ENCODE data around the gene PDSS1. TPM values are rescaled to one million over a fixed set of nuclear protein-coding genes. Genes with fewer than 3 reads are reported as not detected.

PDSS1 gene
- polyA plus RNA-seq, 3 donors, result 12.1 to 13.1 (median 12.6) TPM

DNA sequence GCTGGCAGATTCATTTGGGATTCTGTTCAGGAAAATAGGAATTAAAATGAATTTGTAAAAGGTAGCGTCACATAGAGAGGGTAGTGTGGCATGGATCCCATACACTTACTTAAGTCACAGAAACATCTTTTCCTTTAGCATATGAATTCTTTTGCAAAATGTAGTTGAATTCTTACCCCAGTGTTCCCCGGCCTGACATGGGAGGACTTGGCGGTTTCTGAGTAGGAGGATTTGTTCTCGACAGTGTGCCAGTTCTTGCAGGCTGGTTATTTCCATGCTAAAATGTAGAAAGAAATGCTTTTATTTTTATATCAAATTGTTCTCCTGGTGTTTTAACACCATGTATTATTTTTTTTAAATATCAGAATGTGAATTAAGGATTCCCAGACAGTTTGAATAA lies 72.6 kb downstream of the PDSS1 start:
- Mint-ChIP-seq H3K27me3 (ENCODE audit: low read depth in 3 of 3) (peaks cover 0 to 3% (median 0%) of the 10 kb centered on the region in 3 donors), H3K4me1 (no peaks in the 10 kb centered on the region)

DNA sequence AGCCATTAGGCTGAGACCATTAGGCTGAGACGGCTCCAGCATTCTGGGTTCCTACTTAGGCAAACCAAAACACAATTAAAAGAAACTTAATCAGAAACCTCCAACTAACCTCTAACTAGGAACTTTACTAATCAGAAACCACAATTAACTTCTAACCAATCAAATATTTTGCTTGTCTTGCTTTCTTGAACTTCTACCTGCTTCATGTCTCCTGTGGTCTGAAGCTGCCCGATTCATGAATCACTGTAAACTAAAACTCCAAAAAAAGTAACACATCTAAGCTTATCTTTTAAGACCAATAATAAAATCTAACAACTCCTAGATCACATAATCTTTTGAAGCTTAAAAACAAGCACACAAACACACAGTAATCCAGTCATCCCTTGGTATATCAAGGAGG lies 76.1 kb downstream of the PDSS1 start:
- DNase-seq, result no peak
- no peak overlapping the region for H2AFZ ChIP-seq (ENCODE audit: insufficient read depth, low read depth, low read length, poor library complexity, severe bottlenecking)
- peaks cover 8 to 38% of the 10 kb centered on the region in 2 donors for H3K36me3 ChIP-seq (replicated peaks in 1 of 2; ENCODE audit: control insufficient read depth in 1 of 2, insufficient read depth in 2 of 2, low read length in 2 of 2)
- Mint-ChIP-seq H3K4me3 (no peak overlapping the region), H3K4me1 (no peaks in the 10 kb centered on the region), H3K9me3 (no peaks in the 10 kb centered on the region), H3K27ac (peak overlapping the region in 2 of 7 donors; percentile 7 to 19), H3K27me3 (ENCODE audit: low read depth in 3 of 3) (peaks cover 0 to 2% (median 0%) of the 10 kb centered on the region in 3 donors), H3K36me3 (peaks cover 22 to 36% of the 10 kb centered on the region in 2 donors)
- intact Hi-C loops (cut with micrococcal nuclease), result no loop called here
- no peak overlapping the region for H3K27ac ChIP-seq (ENCODE audit: low read depth in 1 of 2, low read length in 2 of 2)
- TF ChIP-seq, protein P1, sequence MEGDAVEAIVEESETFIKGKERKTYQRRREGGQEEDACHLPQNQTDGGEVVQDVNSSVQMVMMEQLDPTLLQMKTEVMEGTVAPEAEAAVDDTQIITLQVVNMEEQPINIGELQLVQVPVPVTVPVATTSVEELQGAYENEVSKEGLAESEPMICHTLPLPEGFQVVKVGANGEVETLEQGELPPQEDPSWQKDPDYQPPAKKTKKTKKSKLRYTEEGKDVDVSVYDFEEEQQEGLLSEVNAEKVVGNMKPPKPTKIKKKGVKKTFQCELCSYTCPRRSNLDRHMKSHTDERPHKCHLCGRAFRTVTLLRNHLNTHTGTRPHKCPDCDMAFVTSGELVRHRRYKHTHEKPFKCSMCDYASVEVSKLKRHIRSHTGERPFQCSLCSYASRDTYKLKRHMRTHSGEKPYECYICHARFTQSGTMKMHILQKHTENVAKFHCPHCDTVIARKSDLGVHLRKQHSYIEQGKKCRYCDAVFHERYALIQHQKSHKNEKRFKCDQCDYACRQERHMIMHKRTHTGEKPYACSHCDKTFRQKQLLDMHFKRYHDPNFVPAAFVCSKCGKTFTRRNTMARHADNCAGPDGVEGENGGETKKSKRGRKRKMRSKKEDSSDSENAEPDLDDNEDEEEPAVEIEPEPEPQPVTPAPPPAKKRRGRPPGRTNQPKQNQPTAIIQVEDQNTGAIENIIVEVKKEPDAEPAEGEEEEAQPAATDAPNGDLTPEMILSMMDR (IDR thresholded peaks at IDR 0.05), result no peak
- H3K9ac ChIP-seq (ENCODE audit: insufficient read depth, low read length, poor library complexity, severe bottlenecking), result no peak overlapping the region
- H4K20me1 ChIP-seq (ENCODE audit: insufficient read depth, low read length), result peaks cover 98% of the 10 kb centered on the region
- 100% methylated on average over 2 of the region's 2 CpGs for WGBS (ENCODE audit: insufficient coverage)
- H3K9me3 ChIP-seq (replicated peaks in 1 of 2; ENCODE audit: control insufficient read depth in 1 of 2, insufficient read depth in 1 of 2, low read length in 2 of 2), result no peaks in the 10 kb centered on the region
- no peaks in the 10 kb centered on the region for H3K27me3 ChIP-seq (ENCODE audit: control insufficient read depth in 2 of 2, insufficient read depth in 2 of 2, low read length in 2 of 2)
- no peak overlapping the region for H3K4me2 ChIP-seq (replicated peaks; ENCODE audit: extremely low read depth, low read length, poor library complexity, severe bottlenecking)
- H3K4me1 ChIP-seq (ENCODE audit: control insufficient read depth in 1 of 2, insufficient read depth in 2 of 2, low read length in 2 of 2), result no peaks in the 10 kb centered on the region
- H3K4me3 ChIP-seq (replicated peaks in 1 of 3; ENCODE audit: low read depth in 2 of 3, low read length in 3 of 3), result no peak overlapping the region
- peaks cover 94% of the 10 kb centered on the region for H3K79me2 ChIP-seq (ENCODE audit: insufficient read depth, low read length)

More for the DNA sequence above, 72.6 kb downstream of the PDSS1 start:
- Histone ChIP-seq H3K27me3 (ENCODE audit: control insufficient read depth in 2 of 2, insufficient read depth in 2 of 2, low read length in 2 of 2) (no peaks in the 10 kb centered on the region), H3K79me2 (ENCODE audit: insufficient read depth, low read length) (peaks cover 64% of the 10 kb centered on the region), H4K20me1 (ENCODE audit: insufficient read depth, low read length) (peaks cover 88% of the 10 kb centered on the region), H3K36me3 (replicated peaks in 1 of 2; ENCODE audit: control insufficient read depth in 1 of 2, insufficient read depth in 2 of 2, low read length in 2 of 2) (peaks cover 31 to 54% of the 10 kb centered on the region in 2 donors), H3K4me1 (ENCODE audit: control insufficient read depth in 1 of 2, insufficient read depth in 2 of 2, low read length in 2 of 2) (no peaks in the 10 kb centered on the region), H3K9ac (ENCODE audit: insufficient read depth, low read length, poor library complexity, severe bottlenecking) (no peak overlapping the region), H3K9me3 (replicated peaks in 1 of 2; ENCODE audit: control insufficient read depth in 1 of 2, insufficient read depth in 1 of 2, low read length in 2 of 2) (no peaks in the 10 kb centered on the region), H2AFZ (ENCODE audit: insufficient read depth, low read depth, low read length, poor library complexity, severe bottlenecking) (no peak overlapping the region), H3K27ac (ENCODE audit: low read depth in 1 of 2, low read length in 2 of 2) (no peak overlapping the region), H3K4me2 (replicated peaks; ENCODE audit: extremely low read depth, low read length, poor library complexity, severe bottlenecking) (no peak overlapping the region), H3K4me3 (replicated peaks in 1 of 3; ENCODE audit: low read depth in 2 of 3, low read length in 3 of 3) (no peak overlapping the region)
- Mint-ChIP-seq H3K36me3 (peaks cover 32 to 44% of the 10 kb centered on the region in 2 donors), H3K4me3 (no peak overlapping the region), H3K27ac (no peak overlapping the region), H3K9me3 (no peaks in the 10 kb centered on the region)
- WGBS (ENCODE audit: insufficient coverage), result no CpG with 5 or more reads among the region's 4 CpGs
- TF ChIP-seq, protein P1 (IDR thresholded peaks at IDR 0.05), result no peak
- intact Hi-C loops (cut with micrococcal nuclease), result no loop called here
- no peak for DNase-seq

All from CD14-positive monocyte (primary cell).